Endodermal cell (in vitro differentiated cells): ENCODE data around the gene TUBB3. TPM values are rescaled to one million over a fixed set of nuclear protein-coding genes. Genes with fewer than 3 reads are reported as not detected.

ENCODE experiments used
- DNase-seq: peaks from one replicate; pipeline ENCODE4 v3.0.0-alpha.2; 2017
- H3K27ac ChIP-seq: 2 replicates; pipeline ENCODE4 v1.5.1; 2013; ENCODE audit warnings: mild to moderate bottlenecking, low read depth, low read length, moderate library complexity
- H3K27me3 ChIP-seq: 2 replicates; pipeline ENCODE4 v1.6.1; 2013; ENCODE audit warnings: mild to moderate bottlenecking, low read length, moderate library complexity; ENCODE audit not compliant: insufficient read depth, control insufficient read depth, poor library complexity, severe bottlenecking
- H3K36me3 ChIP-seq: 2 replicates; pipeline ENCODE4 v1.7.0; 2013; ENCODE audit warnings: mild to moderate bottlenecking, low read length, moderate library complexity; ENCODE audit not compliant: control insufficient read depth, insufficient read depth
- H3K4me1 ChIP-seq: one replicate; pipeline ENCODE4 v1.7.0; 2013; ENCODE audit warnings: low read length; ENCODE audit not compliant: control insufficient read depth, insufficient read depth
- H3K4me3 ChIP-seq: 2 replicates; pipeline ENCODE4 v1.5.1; 2013; ENCODE audit warnings: mild to moderate bottlenecking, low read length, moderate library complexity
- H3K9ac ChIP-seq: 2 replicates; pipeline ENCODE4 v1.6.1; 2013; ENCODE audit warnings: mild to moderate bottlenecking, low read length, moderate library complexity; ENCODE audit not compliant: poor library complexity, severe bottlenecking; ENCODE audit errors: extremely low read depth
- H3K9me3 ChIP-seq: 2 replicates; pipeline ENCODE4 v1.6.1; 2013; ENCODE audit warnings: mild to moderate bottlenecking, low read length, moderate library complexity; ENCODE audit not compliant: control insufficient read depth
- H3K27ac Mint-ChIP-seq: 2 replicates; pipeline ENCODE4 v1.8.0; 2020; ENCODE audit warnings: mixed read lengths
- H3K27me3 Mint-ChIP-seq: 2 replicates; pipeline ENCODE4 v1.8.0; 2021; ENCODE audit warnings: mild to moderate bottlenecking, mixed read lengths; ENCODE audit not compliant: insufficient read depth
- H3K36me3 Mint-ChIP-seq: 2 replicates; pipeline ENCODE4 v1.8.0; 2020; ENCODE audit warnings: low read depth, mixed read lengths
- H3K4me1 Mint-ChIP-seq: 2 replicates; pipeline ENCODE4 v1.8.0; 2020; ENCODE audit warnings: mixed read lengths
- H3K4me3 Mint-ChIP-seq: 2 replicates; pipeline ENCODE4 v1.8.0; 2020; ENCODE audit warnings: mild to moderate bottlenecking, moderate library complexity, mixed read lengths
- H3K9me3 Mint-ChIP-seq: 2 replicates; pipeline ENCODE4 v1.8.0; 2020; ENCODE audit warnings: mild to moderate bottlenecking, mixed read lengths
- CTCF ChIP-seq: fragments of 200-600 bp; sonication (generic); conservative IDR thresholded peaks from 2 replicates; pipeline ENCODE4 v1.5.0; 2021; ENCODE audit warnings: antibody characterized with exemption, mild to moderate bottlenecking
- WGBS, 2 experiments: methylation state at CpG; one replicate each; pipeline versions ENCODE4 v1.1.5 to v1.1.7; 2013; ENCODE audit warnings: missing lambda C conversion rate in 2 of 2, mixed read lengths in 1 of 2; ENCODE audit not compliant: insufficient coverage in 1 of 2, insufficient read length in 1 of 2; 5-methylcytosine and 5-hydroxymethylcytosine counted together
- total RNA-seq, 2 donors: library from RNA; stranded (reverse); fragmentation: NEBNext Ultra II Directional in 1 of 2; extraction: Animal tissue kit (Norgen Biotek cat#: 25700) in 1 of 2; gene quantifications; 2 replicates in 1 of 2; 3 replicates in 1 of 2; pipeline ENCODE4 v1.2.1, GENCODE V29; 2021

Gene TUBB3
- total RNA-seq, 2 donors from 2014 or later = 109 to 140 TPM

GRCh38 chr16:89985219-89985618 lies 62.1 kb downstream of the TUBB3 start:
- 98 to 100% methylated on average over 8 to 10 of the region's 10 CpGs for WGBS, 2 experiments
- Mint-ChIP-seq H3K4me1 (no peaks in the 10 kb centered on the region), H3K36me3 (peaks cover 69% of the 10 kb centered on the region), H3K9me3 (no peaks in the 10 kb centered on the region), H3K4me3 (no peak overlapping the region), H3K27me3 (no peaks in the 10 kb centered on the region), H3K27ac (no peak overlapping the region)
- Histone ChIP-seq H3K4me1 (no peaks in the 10 kb centered on the region), H3K9me3 (no peaks in the 10 kb centered on the region), H3K4me3 (no peak overlapping the region), H3K27ac (no peak overlapping the region), H3K27me3 (no peaks in the 10 kb centered on the region), H3K9ac (no peak overlapping the region), H3K36me3 (peaks cover 65% of the 10 kb centered on the region)
- DNase-seq = no peak
- TF ChIP-seq CTCF = no peak

Other genes with a start within 250 kb of the TUBB3 start
- gene CDK10, start 236.7 kb upstream of the TUBB3 start, total RNA-seq = 100 to 1,000 TPM; 108 to 123 TPM
- 10 to 100 TPM; 22.9 to 28.8 TPM for gene SPATA2L, start 221.6 kb upstream of the TUBB3 start, total RNA-seq
- gene VPS9D1, start 202.4 kb upstream of the TUBB3 start, total RNA-seq = 10 to 100 TPM in 1 of 2 donors, 1 to 10 TPM in 1; 7.4 to 10.0 TPM
- gene ZNF276, start 201.8 kb upstream of the TUBB3 start, total RNA-seq = 10 to 100 TPM; 28.2 to 32.6 TPM
- gene FANCA, start 106.7 kb upstream of the TUBB3 start, total RNA-seq = 100 to 1,000 TPM; 131 to 165 TPM
- gene SPIRE2, start 94.9 kb upstream of the TUBB3 start, total RNA-seq = 10 to 100 TPM; 12.8 to 12.9 TPM
- 100 to 1,000 TPM; 172 to 176 TPM for gene TCF25, start 49.8 kb upstream of the TUBB3 start, total RNA-seq
- gene MC1R, start 4.5 kb upstream of the TUBB3 start, total RNA-seq = 1 to 10 TPM; 3.4 to 4.8 TPM
- 10 to 100 TPM; 74.9 to 81.2 TPM for gene DEF8, start 25.4 kb downstream of the TUBB3 start, total RNA-seq
- gene DBNDD1, start 96.1 kb downstream of the TUBB3 start, total RNA-seq = 10 to 100 TPM; 31.5 to 32.5 TPM
- gene PRDM7, start 154.0 kb downstream of the TUBB3 start, total RNA-seq = not detected